Fibroblast of lung (primary cell): ENCODE measurements around the gene CACUL1. TPM values are rescaled to one million over a fixed set of nuclear protein-coding genes. Genes with fewer than 3 reads are reported as not detected.

Source experiments
- DNase-seq, 2 donors: peaks; one replicate each; pipeline versions ENCODE4 v3.0.0 to v3.0.0-alpha.2; 2010; ENCODE audit warnings: low read depth in 2 of 2
- H2AFZ ChIP-seq: 2 replicates; pipeline ENCODE4 v1.5.1; 2012; ENCODE audit warnings: low read length, control low read depth, inconsistent platforms
- H3K27ac ChIP-seq: 2 replicates; pipeline ENCODE4 v1.5.1; 2011; ENCODE audit warnings: low read length, control low read depth; ENCODE audit not compliant: insufficient read depth
- H3K27me3 ChIP-seq: 2 replicates; pipeline ENCODE4 v1.5.1; 2011; ENCODE audit warnings: mild to moderate bottlenecking, low read length; ENCODE audit not compliant: control insufficient read depth, insufficient read depth
- H3K36me3 ChIP-seq: 2 replicates; pipeline ENCODE4 v1.5.1; 2011; ENCODE audit warnings: low read length; ENCODE audit not compliant: control insufficient read depth, insufficient read depth
- H3K4me1 ChIP-seq: 2 replicates; pipeline ENCODE4 v1.5.1; 2011; ENCODE audit warnings: low read length; ENCODE audit not compliant: control insufficient read depth, insufficient read depth; ENCODE audit errors: extremely low read depth
- H3K4me2 ChIP-seq: 2 replicates; pipeline ENCODE4 v1.5.1; 2011; ENCODE audit warnings: low read length, control low read depth; ENCODE audit not compliant: insufficient read depth; ENCODE audit errors: extremely low read depth
- H3K4me3 ChIP-seq, 4 experiments: fragments of 200-600 bp in 1 of 4; sonication (generic) in 1 of 4; replicated peaks in 1 of 4; 2 replicates each; pipeline ENCODE4 v1.5.1; 2011 to 2016; ENCODE audit warnings: low read length in 4 of 4, low read depth in 3 of 4, mild to moderate bottlenecking in 3 of 4, control low read depth in 2 of 4, inconsistent platforms in 1 of 4, mixed read lengths in 1 of 4; ENCODE audit not compliant: insufficient read depth in 1 of 4; ENCODE audit errors: control extremely low read depth in 1 of 4
- H3K79me2 ChIP-seq: 2 replicates; pipeline ENCODE4 v1.5.1; 2012; ENCODE audit warnings: mild to moderate bottlenecking, low read length, inconsistent platforms; ENCODE audit not compliant: control insufficient read depth, insufficient read depth
- H3K9ac ChIP-seq: 2 replicates; pipeline ENCODE4 v1.5.1; 2011; ENCODE audit warnings: mild to moderate bottlenecking, low read length, control low read depth; ENCODE audit not compliant: insufficient read depth
- H3K9me3 ChIP-seq: 2 replicates; pipeline ENCODE4 v1.5.1; 2012; ENCODE audit warnings: low read depth, low read length; ENCODE audit not compliant: control insufficient read depth, insufficient read depth
- H4K20me1 ChIP-seq: 2 replicates; pipeline ENCODE4 v1.5.1; 2011; ENCODE audit warnings: low read length; ENCODE audit not compliant: control insufficient read depth, insufficient read depth; ENCODE audit errors: extremely low read depth
- CTCF ChIP-seq, 2 donors: IDR thresholded peaks in 1 of 2; conservative IDR thresholded peaks in 1 of 2; 1 replicate in 1 of 2; 2 replicates in 1 of 2; pipeline ENCODE4 v1.5.1; 2011 to 2012; ENCODE audit warnings: low read length in 2 of 2, control low read depth in 1 of 2, inconsistent platforms in 1 of 2, low read depth in 1 of 2, mild to moderate bottlenecking in 1 of 2
- EZH2 ChIP-seq: IDR thresholded peaks from 2 replicates; pipeline ENCODE4 v1.5.1; 2012; ENCODE audit warnings: low read length, control low read depth, mild to moderate bottlenecking; ENCODE audit errors: missing control alignments
- polyA plus RNA-seq, 2 donors: library from polyadenylated mRNA; depleted of rRNA in 1 of 2; stranded (reverse) in 1 of 2; unstranded in 1 of 2; fragments of >200 nt; gene quantifications; 2 replicates each; pipeline ENCODE4 v1.2.1, GENCODE V29; 2011 to 2012; ENCODE audit warnings: missing spikeins in 1 of 2
- total RNA-seq: library from RNA; depleted of rRNA; stranded (reverse); fragments of >200 nt; gene quantifications from 2 replicates; pipeline ENCODE4 v1.2.1, GENCODE V29; 2014

CACUL1 gene
- total and polyA plus RNA-seq, 2 donors (not counting 1 experiment from before 2014, with no cell fraction given) = 15.7 to 25.3 TPM

- H3K9me3 ChIP-seq = no peaks in the 10 kb centered on the region
- no peaks in the 10 kb centered on the region for H3K27me3 ChIP-seq
- H3K27ac ChIP-seq = no peak overlapping the region
- H3K4me1 ChIP-seq = no peaks in the 10 kb centered on the region
- H3K4me2 ChIP-seq = no peak overlapping the region
- H3K4me3 ChIP-seq = no peak overlapping the region
- no peaks in the 10 kb centered on the region for H3K79me2 ChIP-seq
- no peaks in the 10 kb centered on the region for H4K20me1 ChIP-seq
- DNase-seq = no peak
- no peak overlapping the region for H3K9ac ChIP-seq
- no peak overlapping the region for H2AFZ ChIP-seq
- H3K36me3 ChIP-seq = no peaks in the 10 kb centered on the region
- TF ChIP-seq EZH2 = no peak
- no peak for TF ChIP-seq CTCF (conservative IDR thresholded peaks at IDR 0.05 in 1 of 2, IDR thresholded peaks at IDR 0.05 in 1 of 2; ENCODE audit: low read depth in 1 of 2, low read length in 2 of 2)
These were observed 12.7 kb upstream of the CACUL1 start for GRCh38 chr10:118767297-118768040.

GRCh38 chr10:118764195-118764594 is 9.4 kb upstream of the CACUL1 start:
- Histone ChIP-seq H3K27me3 (no peaks in the 10 kb centered on the region), H3K79me2 (no peaks in the 10 kb centered on the region), H3K27ac (no peak overlapping the region), H3K4me3 (no peak overlapping the region), H3K4me1 (no peaks in the 10 kb centered on the region), H3K4me2 (no peak overlapping the region), H2AFZ (no peak overlapping the region), H4K20me1 (no peaks in the 10 kb centered on the region), H3K9me3 (no peaks in the 10 kb centered on the region), H3K9ac (no peak overlapping the region), H3K36me3 (no peaks in the 10 kb centered on the region)
- TF ChIP-seq EZH2 (no peak), CTCF (conservative IDR thresholded peaks at IDR 0.05 in 1 of 2, IDR thresholded peaks at IDR 0.05 in 1 of 2; ENCODE audit: low read depth in 1 of 2, low read length in 2 of 2) (no peak)
- no peak for DNase-seq

GRCh38 chr10:118763202-118763988 is 8.6 kb upstream of the CACUL1 start:
- H3K36me3 ChIP-seq = no peaks in the 10 kb centered on the region
- no peaks in the 10 kb centered on the region for H3K9me3 ChIP-seq
- TF ChIP-seq CTCF (conservative IDR thresholded peaks at IDR 0.05 in 1 of 2, IDR thresholded peaks at IDR 0.05 in 1 of 2; ENCODE audit: low read depth in 1 of 2, low read length in 2 of 2) = no peak
- TF ChIP-seq EZH2 = no peak
- no peaks in the 10 kb centered on the region for H3K27me3 ChIP-seq
- H3K4me2 ChIP-seq = no peak overlapping the region
- no peak for DNase-seq
- no peak overlapping the region for H2AFZ ChIP-seq
- no peak overlapping the region for H3K4me3 ChIP-seq
- no peak overlapping the region for H3K9ac ChIP-seq
- no peaks in the 10 kb centered on the region for H3K4me1 ChIP-seq
- no peaks in the 10 kb centered on the region for H4K20me1 ChIP-seq
- H3K27ac ChIP-seq = no peak overlapping the region
- H3K79me2 ChIP-seq = no peaks in the 10 kb centered on the region
